DMS79 treated with DMSO at 0.1 percent for 48 hours (cell line): ENCODE measurements around the gene PIP5K1C.

Experiments used
- DNase-seq: peaks from one replicate; lab custom pipeline; 2025; lab: John Stamatoyannopoulos, UW

Gene PIP5K1C

GRCh38 chr19:3721887-3722442, 21.7 kb upstream of the PIP5K1C start:
- no peak for DNase-seq

DNA sequence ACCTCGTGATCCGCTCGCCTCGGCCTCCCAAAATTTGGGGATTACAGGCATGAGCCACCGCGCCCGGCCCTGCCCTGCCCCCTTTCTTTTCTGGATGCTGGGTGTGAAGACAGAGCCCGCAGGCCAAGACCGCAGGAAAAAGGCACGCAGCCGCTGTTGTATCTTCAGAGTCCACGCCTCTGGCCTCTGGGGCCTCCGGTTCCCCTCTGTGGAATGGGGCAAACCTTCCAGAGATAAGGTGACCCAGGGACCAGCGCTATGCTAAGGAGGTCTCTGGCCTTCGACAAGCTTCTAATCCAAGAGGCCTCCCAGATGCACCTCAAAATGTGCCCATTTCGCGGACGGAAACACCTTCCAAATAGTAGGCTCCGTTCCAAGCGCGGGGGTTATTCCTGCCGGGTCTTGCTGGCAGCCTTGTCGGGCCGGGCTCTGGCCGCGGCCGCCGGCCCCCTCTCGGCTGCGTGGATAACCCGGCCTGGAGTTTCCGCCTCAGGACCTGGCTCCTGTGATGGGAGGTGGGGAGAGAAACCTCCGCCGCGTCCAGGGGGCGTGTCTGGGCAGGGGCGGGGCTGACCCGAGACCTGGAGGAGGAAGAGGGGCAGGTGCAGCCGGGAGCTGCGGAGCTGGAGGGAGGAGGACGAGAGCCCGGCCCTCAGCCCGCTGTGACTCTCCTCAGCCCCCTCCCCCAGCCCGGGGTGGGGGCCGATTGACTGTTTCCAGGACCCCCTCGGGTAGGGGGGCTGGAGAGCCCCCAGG, 21.0 kb upstream of the PIP5K1C start:
- peak; percentile 85 for DNase-seq

DNA sequence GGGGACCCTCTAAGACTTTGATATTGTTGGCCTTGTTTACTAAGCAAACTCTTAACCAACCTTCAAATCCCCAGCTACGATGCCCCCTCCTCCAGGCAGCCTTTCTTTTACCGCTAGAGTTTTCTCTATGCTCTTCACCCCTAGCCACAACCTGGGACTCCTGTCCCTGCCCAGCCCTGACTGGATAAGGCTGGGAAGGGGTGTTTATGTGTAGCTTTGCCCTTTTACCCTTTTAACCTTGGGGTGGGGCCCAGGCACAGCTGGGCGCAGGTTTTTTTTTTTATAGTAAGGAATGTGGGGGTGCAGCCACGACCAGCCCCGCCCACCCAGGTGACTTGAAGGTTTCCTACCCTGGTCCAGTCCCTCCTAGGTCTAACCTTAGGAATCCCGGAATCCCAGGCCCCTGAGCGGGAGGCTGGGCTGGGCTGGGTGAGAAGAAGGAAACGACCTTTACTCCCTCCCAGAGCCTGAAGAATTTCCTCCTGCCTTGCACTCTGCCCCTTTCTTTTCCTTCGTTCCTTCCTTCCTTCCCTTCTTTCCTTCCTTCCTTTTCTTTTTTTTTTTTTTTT, 20.2 kb upstream of the PIP5K1C start:
- DNase-seq: no peak

DNA sequence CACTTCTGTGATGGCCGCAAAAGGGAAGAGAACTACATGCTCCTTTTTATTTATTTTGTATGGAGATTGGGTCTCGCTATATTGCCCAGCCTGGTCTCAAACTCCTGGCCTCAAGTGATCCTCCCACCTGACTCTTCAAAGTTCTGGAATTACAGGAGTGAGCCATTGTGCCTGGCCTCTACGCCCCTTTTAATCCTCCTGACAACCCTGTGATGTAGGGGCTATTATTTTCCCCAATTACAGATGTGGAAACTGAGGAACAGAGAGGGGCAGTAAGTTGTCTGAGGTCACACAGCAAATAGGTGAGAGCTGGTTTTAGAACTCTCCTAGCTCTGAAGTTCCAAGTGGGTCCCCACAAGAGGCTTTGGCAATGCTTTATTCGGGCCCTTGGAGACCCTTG, 19.6 kb upstream of the PIP5K1C start:
- DNase-seq: no peak

DNA sequence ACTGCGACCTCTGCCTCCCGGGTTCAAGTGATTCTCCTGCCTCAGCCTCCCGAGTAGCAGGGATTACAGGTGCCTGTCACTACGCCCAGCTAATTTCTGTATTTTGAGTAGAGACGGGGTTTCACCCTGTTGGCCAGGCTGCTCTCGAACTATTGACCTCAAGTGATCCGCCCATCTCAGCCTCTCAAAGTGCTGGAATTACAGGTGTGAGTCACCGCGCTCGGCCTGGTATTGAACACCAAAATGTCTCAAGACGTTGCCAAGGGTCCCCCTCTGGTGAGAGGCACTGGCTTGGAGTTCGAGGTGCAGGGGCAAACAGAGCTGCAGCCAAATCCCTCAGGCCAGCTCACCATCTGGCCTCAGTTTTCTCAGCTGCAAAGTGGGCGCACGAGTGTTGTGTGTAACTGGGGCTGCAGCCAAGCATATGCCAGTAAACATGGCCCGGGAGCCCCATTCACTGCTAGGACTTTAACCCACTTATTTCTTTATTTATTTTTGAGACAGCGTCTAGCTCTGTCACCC, 15.9 kb upstream of the PIP5K1C start:
- DNase-seq: no peak

DNA sequence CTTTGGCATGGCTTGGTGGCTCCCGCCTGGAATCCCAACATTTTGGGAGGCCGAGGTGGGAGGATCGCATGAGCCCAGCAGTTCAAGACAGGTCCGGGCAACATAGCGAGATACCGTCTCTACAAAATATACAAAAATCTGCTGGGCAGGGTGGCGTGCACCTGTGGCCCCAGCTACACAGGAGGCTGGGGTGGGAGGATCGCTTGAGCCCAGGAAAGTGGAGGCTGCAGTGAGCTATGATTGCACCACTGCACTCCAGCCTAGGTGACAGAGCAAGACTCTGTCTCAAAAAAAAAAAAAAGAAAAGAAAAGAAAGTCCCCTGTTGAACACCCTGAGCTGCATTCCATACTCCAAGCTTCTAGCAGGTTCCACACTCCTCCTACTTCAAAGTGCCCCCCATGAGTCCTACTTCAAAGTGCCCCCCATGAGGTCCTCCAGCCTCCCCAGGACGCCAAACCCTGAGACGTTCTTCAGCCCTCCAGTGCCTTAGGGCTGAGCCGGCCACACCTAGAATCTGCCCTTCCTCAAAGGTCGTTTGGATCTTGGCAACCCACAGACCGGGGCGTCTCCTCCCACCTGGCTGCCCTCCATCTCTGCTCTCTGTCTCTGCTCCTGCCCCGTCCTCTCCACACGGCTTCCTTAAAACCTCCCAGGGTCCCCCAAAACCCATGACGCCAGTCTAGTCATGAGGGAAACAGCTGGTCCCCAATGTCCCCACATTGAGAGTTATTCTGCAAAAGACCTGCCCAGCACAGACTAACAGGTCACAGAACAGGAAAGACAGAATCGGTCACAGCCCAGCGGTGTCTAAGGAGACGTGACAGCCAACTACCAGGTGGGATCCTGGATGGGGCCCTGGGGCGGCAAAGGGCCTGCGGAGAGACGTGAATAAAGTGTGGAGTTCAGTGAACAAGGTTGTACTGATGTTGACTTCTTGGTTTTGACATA, 12.7 kb upstream of the PIP5K1C start:
- peak; percentile 82 for DNase-seq

DNA sequence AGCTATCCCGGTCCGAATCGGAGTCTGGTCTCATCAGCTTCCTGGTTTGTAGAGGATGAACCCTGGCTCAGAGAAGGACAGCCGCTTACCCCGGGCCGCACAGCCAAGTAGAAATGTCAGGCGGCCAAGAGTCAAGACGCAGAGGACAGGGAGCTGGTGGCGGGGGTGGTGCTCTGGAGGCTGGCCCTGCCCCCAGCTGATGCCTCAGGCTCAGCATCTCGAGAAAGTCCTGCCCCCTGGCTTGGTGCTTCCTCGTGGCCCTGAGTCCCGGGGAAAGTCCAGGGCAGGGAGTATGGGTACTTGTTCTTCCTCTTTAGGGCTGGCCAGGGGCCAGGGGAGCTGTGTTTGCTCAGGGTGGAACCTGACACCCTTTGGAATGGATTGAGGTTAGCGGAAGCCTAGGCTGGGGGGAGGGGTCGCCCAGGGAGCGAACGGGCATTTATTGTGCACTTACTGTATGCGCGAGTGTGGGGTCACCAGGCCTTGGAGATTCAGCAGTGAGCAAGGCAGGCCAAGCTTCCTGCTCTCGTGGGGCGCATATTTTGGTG, 10.1 kb upstream of the PIP5K1C start:
- peak; percentile 77 for DNase-seq

DNA sequence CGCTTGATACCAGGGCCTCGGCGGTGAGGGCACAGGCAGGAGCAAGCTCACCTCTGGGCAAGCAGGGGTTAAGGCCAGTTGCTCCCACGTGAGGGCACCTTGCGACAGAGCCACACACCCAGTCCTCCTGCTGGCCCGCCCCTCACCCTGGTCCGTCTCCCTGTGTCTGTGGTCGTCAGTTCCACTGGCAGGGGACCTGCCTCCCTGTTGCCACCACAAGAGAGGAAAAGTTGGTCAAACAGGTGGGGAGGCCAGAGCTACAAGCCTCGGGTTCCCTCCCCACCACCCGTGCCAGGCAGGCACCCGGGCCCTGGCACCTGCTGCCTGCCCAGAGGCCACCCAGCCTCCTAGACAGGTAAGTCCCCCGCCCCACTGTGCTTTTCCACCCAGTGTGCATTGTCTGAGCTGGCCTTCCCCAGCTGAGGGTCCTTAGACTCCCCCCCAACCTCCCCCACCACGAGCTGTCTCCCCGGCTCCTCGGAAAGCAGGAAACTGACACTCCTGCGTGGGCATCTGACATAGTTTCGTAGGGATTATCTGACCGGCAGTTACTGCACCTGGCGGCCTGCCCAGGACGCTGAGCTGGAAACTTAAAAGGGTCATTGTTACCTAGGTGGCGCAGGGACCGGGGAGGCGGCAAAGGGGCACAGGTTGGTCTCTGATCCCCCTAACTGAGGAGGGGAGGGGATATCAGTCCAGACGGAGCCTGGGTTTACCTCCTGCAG, 8.1 kb upstream of the PIP5K1C start, which contains the start of gene TJP3:
TSS of gene TJP3 (plus strand) at position 178 of the 725 bp plus-strand sequence. CDS start 20,049 bp downstream, outside the sequence.
- peak; percentile 23 for DNase-seq

- no peak for DNase-seq
These were observed 7.6 kb upstream of the PIP5K1C start for GRCh38 chr19:3707868-3708206.

- no peak for DNase-seq
These were observed 932 bp upstream of the PIP5K1C start for GRCh38 chr19:3701200-3701599.

DNA sequence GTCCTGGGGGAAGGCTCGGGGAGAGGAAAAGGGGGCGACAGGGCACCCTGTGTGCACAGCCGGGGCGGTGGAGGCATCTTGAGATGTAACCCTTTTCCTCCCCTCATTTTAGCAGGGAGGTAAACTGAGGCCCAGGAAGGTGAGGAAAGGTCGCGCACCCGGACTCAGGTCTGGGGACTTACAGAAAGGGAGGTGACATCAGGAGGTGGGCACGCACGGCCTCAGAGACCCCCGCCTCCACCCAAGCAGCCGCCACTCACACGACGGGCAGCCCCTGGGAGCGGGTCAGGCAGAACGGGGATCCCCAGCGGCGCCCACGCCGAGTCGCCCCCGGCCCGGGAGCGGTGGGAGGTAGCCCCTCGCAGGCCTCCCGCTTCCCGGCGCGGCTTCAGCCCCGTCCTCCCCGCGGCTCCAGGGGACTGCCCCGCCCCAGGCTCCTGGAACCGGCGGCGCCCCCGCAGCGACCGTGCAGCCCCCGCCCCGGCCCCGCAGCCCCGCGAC, 477 bp downstream of the PIP5K1C start:
- no peak for DNase-seq

- no peak for DNase-seq
These were observed 1.1 kb downstream of the PIP5K1C start for GRCh38 chr19:3698974-3699740.

DNA sequence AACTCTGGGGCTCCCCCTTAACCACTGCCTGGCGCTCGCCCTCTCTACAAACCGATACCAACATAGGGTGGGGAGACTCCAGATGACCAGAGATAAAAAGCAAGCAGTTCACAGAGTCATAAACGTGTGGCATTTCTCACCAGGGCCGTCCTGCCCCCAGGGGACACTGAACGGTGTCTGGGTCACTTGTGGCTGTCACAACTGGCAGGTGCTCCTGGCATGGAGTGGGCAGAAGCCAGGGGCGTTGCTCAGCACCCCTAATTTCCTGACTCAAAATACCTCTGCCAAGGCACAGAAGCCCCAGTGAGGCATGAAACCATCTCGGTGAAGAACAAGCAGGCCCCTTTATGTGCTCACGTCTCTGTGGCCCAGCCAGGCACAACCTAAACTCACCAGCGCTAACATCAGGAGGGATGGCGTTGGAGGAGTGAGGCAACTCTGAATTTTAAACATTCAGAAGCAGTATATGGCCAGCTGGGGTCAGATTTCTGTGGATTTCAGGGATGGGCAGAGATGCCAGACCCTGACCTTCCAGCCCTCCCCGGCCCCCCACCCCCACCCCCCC, 1.8 kb downstream of the PIP5K1C start:
- DNase-seq: no peak

- no peak for DNase-seq
These were observed 2.4 kb downstream of the PIP5K1C start for GRCh38 chr19:3697671-3698385.

DNA sequence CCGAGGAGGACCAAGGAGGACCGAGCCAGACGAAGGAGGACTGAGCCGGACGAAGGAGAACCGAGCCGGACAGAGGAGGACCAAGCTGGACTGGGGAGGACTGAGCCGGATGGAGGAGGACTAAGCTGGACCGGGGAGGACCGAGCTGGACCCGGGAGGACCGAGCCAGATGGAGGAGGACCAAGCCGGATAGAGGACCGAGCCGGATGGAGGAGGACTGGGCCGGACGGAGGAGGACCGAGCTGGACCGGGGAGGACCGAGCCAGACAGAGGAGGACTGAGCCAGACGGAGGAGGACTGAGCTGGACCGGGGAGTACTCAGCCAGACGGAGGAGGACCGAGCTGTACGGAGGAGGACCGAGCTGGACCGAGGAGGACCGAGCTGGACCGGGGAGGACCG, 3.2 kb downstream of the PIP5K1C start:
- DNase-seq: no peak

GRCh38 chr19:3696660-3696995, 3.6 kb downstream of the PIP5K1C start:
- DNase-seq: no peak

DNA sequence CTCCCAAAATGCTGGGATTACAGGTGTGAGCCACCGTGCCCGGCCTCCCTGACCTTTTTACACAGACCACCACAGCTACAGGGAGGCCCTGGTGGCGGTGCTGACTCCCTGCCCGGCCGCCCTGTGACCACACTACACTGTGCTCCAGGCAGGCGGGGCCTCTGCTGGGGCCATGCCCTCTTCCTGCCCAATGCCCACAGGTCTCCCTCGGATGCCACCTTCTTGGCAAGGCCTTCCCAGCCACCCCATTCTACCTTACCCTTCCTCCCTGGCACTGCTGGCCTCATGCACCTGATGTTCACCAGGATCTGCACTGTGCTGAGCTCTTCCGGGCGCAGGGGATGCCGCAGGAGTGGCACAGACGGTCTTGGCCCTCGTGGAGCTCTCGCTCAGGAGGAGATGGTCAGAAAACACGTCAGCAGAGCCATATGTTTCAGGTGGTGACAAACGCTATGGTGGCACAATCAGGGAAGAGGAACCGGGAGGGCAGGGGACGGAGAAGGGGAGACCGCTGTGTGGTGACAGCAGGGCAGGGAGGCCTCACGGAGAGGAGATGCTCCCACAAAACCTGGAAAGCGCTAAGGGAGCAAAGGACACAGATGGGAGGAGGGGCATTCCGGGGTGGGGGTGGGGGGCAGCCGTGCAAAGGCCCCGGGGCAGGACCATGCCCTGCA, 4.1 kb downstream of the PIP5K1C start:
- no peak for DNase-seq

DNA sequence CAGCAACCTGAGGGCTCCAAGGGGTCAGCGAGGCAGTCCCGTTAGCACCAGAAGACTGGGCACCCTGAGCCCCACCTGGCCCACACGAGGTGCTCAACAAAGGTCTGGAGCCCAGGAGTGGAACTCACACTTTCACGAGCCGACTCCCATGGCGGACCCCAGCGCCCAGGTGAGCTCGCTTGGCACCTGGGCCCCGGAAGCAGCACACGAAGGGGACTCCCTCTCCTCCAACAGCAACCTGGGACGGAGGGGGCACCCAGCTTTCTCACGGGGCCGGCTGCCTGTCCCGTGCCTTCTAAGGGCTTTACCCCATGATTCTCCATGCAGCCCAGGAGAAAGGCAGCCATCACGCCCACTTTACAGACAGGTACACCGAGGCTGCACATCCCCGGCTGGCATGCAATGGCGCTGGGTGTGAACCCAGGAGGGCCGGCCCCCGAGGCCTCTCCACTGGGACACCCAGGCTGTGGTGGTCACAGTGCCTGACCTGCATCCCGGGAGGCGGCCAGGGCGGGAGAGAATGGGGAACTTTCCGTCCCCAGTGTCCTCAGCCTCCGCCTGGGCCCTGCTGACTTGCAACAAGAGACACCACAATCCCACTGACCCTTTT, 5.0 kb downstream of the PIP5K1C start:
- no peak for DNase-seq
